ENCODE measurements around the gene UTP25. TPM values are rescaled to one million over a fixed set of nuclear protein-coding genes. Genes with fewer than 3 reads are reported as not detected.

Gene UTP25, protein sequence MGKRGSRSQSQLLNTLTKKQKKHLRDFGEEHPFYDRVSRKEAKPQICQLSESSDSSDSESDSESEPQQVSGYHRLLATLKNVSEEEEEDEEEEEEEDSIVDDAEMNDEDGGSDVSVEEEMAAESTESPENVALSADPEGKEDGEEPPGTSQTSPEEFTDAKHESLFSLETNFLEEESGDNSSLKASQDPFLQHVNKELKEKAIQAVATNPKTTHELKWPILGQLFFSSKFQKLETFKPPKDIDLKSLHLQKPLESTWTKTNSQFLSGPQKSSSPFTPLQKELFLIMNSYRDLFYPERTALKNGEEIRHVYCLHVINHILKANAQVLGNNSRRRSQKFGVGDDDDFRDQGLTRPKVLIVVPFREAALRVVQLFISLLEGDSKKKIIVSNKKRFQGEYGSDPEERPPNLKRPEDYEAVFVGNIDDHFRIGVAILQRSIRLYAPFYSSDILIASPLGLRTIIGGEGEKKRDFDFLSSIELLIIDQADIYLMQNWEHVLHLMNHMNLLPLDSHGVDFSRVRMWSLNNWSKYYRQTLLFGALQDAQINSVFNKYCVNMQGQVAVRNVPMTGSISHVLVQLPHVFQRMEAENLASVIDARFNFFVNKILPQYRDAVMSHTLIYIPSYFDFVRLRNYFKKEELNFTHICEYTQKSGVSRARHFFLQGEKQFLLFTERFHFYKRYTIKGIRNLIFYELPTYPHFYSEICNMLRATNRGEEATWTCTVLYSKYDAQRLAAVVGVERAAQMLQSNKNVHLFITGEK
- total RNA-seq (1 to 10 TPM; 2.4 to 4.4 (median 3.7) TPM), polyA plus RNA-seq (1 to 10 TPM in 1 of 2 donors, under 1 TPM in 1; 0.95 to 1.9 TPM)

DNA sequence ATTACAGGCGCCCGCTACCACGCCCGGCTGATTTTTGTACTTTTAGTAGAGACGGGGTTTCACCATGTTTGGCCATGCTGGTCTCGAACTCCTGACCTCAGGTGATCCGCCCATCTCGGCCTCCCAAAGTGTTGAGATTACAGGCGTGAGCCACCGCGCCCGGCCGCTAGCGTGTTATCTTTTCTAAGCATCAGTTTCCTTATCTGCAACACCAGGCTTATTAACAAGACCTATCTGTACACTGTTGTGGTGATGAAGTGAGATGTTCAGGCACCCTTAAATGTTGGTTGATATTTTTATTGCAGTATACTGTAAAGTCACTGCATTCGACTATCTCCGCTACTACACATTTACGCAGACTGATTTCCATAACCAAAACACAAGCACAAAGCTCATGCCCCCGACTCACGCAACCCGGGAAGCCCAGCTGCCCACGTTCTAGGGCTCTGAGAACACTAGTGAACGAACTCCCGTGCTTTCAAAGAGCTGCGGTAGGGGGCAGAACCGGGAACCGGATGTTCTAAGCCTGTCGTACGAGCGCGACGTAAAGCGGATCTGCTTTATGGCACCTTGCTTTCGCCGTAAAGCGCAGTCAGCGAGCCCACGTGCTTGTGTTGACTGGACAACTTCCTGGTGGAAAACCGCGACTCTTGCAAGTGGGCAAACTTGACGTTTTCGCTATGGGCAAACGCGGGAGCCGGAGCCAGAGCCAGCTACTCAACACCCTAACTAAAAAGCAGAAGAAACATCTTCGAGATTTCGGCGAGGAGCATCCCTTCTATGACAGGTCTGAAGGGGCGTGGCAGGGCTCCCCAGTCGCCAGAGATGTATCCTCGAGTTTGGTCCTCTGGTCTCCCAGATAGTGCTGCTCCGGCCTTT is at the start of gene UTP25:
Gene UTP25, plus strand, starts transcription at position 589 of the 879 bp plus-strand sequence. Its CDS starts 92 bp downstream, at position 681.
- WGBS, 2 donors: 17 to 19% methylated on average over 51 of the region's 51 CpGs
- no peaks in the 10 kb centered on the region for H3K27me3 ChIP-seq
- FAIRE-seq: peak; percentile 76

DNA sequence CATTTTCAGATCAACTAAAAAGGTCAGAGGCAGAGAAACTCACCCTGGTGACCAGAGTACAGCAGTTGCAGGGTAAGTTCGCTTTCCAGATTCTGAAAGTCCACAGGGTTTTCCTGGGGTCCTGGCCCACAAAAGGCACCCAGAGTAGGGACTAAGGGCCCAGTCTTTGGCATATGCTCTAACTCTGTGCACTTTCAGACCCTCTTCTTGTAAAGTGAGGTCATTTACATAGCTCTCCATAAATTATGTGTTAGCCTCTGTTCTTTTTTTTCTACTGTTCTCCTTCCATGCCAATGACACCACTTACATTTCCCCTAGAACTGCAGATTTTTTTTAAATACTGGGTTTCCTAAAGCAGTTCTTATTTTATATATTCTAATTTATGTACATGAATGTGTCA is 49.7 kb upstream of the UTP25 start:
- Histone ChIP-seq H3K4me3 (no peak overlapping the region), H3K27ac (no peak overlapping the region), H3K4me1 (no peaks in the 10 kb centered on the region), H3K36me3 (no peaks in the 10 kb centered on the region), H3K27me3 (no peaks in the 10 kb centered on the region), H3K9me3 (no peaks in the 10 kb centered on the region)
- no peak for FAIRE-seq
- TF ChIP-seq, protein P1, sequence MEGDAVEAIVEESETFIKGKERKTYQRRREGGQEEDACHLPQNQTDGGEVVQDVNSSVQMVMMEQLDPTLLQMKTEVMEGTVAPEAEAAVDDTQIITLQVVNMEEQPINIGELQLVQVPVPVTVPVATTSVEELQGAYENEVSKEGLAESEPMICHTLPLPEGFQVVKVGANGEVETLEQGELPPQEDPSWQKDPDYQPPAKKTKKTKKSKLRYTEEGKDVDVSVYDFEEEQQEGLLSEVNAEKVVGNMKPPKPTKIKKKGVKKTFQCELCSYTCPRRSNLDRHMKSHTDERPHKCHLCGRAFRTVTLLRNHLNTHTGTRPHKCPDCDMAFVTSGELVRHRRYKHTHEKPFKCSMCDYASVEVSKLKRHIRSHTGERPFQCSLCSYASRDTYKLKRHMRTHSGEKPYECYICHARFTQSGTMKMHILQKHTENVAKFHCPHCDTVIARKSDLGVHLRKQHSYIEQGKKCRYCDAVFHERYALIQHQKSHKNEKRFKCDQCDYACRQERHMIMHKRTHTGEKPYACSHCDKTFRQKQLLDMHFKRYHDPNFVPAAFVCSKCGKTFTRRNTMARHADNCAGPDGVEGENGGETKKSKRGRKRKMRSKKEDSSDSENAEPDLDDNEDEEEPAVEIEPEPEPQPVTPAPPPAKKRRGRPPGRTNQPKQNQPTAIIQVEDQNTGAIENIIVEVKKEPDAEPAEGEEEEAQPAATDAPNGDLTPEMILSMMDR (IDR thresholded peaks at IDR 0.05): no peak
- no peak for DNase-seq
- no peak for ATAC-seq
- WGBS, 2 donors: 94 to 96% methylated on average over 1 of the region's 1 CpG
- intact Hi-C loops (cut with DNase I): no loop called here

More for the DNA sequence above, at the start of gene UTP25:
- DNase-seq (peak; percentile 87 to 95 (median 92)), ATAC-seq (peak; percentile 96 to 99 (median 98))
- Histone ChIP-seq H3K4me3 (peak within 1 kb of the TSS; percentile 68 to 80 (median 76)), H3K27ac (peak within 1 kb of the TSS; percentile 22 to 69 (median 48)), H3K36me3 (peaks cover 0 to 20% (median 0%) of the 10 kb centered on the region in 3 donors), H3K4me1 (peaks cover 0 to 10% (median 8%) of the 10 kb centered on the region in 3 donors), H3K9me3 (no peaks in the 10 kb centered on the region)
- intact Hi-C loops (cut with DNase I): no loop called here
- TF ChIP-seq, protein P1 (IDR thresholded peaks at IDR 0.05): peak; percentile 46 to 58 (median 50)

DNA sequence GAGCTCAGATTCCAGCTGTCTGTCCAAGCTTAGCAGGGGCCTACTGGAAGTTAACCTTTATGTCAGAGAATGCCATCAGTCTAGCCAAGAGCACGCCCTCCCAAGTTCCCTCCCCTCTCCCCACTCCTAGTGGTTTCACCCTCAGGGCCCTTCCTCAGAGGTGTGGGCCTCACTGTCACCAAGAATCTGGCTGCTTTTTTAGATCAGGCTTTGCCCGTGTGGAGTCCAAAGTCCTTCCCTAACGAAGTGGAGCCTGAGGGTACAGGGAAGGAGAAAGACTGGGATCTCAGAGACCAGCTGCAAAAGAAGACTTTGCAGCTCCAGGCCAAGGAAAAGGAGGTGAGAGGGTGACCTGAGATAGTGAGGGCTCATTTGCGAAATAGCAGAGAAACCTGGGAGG is 47.5 kb upstream of the UTP25 start:
- intact Hi-C loops (cut with DNase I): no loop called here
- Histone ChIP-seq H3K4me1 (peaks cover 0 to 10% (median 0%) of the 10 kb centered on the region in 3 donors), H3K27me3 (no peaks in the 10 kb centered on the region), H3K9me3 (no peaks in the 10 kb centered on the region), H3K27ac (no peak overlapping the region), H3K36me3 (no peaks in the 10 kb centered on the region), H3K4me3 (no peak overlapping the region)
- 61 to 70% methylated on average over 4 of the region's 4 CpGs for WGBS, 2 donors
- no peak for ATAC-seq
- TF ChIP-seq, protein P1 (IDR thresholded peaks at IDR 0.05): no peak
- FAIRE-seq: no peak
- no peak for DNase-seq

DNA sequence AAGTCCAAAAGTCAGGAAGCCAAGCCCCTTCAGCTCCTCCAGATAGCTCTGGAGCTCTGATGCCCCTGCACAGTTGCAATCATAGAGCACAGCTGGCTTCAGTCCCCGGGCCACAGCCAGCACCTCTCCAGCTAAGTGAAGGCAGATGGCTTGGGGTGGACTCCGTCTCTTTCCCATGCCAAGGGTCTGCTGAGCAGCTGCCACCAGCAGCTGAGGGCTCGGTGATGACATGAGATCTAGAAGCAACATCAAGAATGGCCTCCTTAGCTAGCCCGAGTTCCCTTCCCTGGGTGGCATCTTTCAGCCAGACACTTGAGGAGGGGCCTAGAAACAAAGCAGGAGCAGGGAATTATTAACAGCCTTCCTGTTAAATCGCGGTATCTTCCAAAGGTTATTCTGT is 44.4 kb upstream of the UTP25 start:
- Histone ChIP-seq H3K36me3 (peaks cover 0 to 7% (median 0%) of the 10 kb centered on the region in 3 donors), H3K9me3 (no peaks in the 10 kb centered on the region), H3K27ac (no peak overlapping the region), H3K27me3 (no peaks in the 10 kb centered on the region), H3K4me3 (peak overlapping the region in 2 of 4 donors; percentile 52 to 62), H3K4me1 (peaks cover 14 to 25% (median 20%) of the 10 kb centered on the region in 3 donors)
- FAIRE-seq (no peak), ATAC-seq (no peak), DNase-seq (no peak)
- 42 to 44% methylated on average over 6 of the region's 6 CpGs for WGBS, 2 donors
- TF ChIP-seq, protein P1 (IDR thresholded peaks at IDR 0.05): no peak
- intact Hi-C loops (cut with DNase I): no loop called here
